ENCODE results near the gene AVPR1B.

The AVPR1B gene, protein sequence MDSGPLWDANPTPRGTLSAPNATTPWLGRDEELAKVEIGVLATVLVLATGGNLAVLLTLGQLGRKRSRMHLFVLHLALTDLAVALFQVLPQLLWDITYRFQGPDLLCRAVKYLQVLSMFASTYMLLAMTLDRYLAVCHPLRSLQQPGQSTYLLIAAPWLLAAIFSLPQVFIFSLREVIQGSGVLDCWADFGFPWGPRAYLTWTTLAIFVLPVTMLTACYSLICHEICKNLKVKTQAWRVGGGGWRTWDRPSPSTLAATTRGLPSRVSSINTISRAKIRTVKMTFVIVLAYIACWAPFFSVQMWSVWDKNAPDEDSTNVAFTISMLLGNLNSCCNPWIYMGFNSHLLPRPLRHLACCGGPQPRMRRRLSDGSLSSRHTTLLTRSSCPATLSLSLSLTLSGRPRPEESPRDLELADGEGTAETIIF

DNA sequence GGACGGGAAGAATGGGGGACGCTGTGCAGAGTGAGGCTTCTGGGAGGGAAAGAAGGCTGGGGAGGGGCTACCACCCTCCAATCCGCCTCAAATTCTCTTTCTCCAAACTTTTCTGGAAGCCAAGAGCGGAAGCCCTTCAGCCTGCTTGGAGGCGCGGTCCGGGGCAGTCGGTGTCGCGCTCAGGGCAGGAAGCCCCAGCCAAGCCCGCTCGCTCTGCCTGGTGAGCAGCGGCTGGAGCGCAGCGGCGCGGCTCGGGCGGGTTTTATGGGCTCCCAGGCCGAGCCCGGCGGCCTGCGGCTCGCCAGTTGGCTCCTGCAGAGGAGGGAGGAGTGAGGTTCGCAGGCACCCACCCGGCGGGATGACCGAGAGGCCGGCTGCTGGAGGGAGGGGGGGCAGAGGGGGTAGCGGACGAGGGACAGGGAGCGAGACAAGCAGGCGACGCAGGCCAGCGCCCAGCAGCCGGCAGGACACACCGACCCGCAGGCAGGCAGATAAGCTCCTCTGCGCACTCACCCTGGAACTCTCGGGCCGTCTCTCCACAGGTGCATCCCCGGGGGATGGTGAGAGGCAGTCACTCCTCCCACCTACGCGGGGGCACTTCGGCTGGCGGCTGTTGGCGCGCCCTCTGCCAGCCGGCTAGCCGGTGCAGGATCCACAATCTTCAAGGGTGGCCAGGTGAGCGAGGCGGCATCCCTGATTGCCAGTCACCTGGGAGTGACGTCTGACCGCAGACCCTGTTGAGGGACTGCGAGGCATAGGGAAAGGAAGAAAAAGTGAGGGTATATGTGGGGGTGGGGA is at the start of gene AVPR1B:
Gene AVPR1B (minus strand): TSS at position 238 of the 798 bp plus-strand sequence. CDS start 498 bp downstream, outside the sequence.
- FAIRE-seq: no peak

DNA sequence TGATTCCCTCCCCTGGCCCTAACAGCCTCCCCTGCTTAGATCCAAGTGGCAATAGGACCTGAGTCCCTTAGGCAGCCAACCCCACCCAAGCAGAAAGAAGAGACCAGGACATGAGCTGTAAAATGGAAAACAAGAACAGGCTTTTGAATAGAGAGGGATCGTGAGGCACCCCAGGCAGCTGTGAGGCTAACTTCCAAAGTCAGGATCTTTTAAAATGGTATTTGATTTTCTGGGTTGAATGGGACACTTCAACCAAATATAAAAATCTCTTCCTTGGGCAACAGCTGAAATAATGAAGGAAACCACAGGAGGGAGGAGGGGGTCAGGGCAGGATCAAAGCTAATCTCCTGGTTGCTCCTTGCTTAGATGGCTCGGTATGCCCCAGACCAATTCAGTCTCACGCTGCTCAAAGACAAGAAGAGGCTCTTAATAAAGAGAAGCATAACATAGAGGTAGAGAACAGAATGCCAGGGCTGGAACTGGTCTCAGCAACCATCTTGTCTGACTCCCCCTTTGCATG is 28.6 kb upstream of the AVPR1B start:
- no peak for FAIRE-seq

DNA sequence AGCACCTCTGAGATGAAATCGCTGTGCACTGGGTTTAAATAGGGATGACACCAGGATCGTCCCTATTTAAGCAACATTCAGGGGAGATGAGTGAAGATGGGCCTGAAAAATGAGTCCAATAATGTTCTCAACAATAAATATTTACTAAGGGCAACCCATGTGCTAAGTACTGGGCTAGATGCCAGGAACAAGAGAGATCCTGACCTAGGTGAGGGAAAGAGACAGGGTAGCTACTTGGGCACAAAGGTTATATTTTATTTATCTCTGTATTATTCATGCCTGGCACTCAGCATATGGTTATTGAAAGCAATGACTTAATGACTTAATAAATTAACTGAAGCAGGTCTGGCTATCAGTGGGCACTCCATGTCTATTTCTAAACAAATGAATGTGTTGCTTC is 27.4 kb upstream of the AVPR1B start:
- peak; percentile 13 for FAIRE-seq

DNA sequence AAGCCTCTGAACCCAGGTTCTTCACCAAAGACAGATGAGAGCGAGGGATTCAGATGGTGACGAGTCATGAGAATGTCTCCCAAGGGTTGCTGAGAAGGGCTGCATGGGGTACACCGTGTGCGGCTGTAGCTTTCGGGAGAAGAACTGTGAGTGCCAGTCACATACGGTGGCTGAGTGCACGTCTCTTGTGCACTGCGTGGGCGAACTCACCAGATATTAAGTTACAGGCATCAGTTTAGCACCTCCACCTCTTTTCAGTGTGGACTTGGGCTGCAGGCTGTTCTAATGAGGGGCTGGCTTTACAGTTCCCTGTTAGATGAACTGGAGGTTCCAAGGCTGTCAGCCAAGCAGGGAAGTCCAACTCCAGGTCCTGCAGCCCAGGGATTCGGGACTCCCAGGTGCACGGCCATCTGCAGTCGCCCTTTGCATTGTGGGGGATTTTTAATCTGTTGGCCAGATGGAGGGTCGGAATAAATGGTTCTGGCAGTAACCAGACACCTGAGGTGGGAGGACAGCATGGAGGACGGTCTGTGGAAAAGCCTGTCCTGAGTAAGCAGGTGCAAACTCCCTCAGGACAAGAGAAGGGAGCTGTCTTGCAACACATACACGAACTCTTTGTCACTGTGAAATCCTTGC is 26.5 kb upstream of the AVPR1B start:
- FAIRE-seq: no peak

DNA sequence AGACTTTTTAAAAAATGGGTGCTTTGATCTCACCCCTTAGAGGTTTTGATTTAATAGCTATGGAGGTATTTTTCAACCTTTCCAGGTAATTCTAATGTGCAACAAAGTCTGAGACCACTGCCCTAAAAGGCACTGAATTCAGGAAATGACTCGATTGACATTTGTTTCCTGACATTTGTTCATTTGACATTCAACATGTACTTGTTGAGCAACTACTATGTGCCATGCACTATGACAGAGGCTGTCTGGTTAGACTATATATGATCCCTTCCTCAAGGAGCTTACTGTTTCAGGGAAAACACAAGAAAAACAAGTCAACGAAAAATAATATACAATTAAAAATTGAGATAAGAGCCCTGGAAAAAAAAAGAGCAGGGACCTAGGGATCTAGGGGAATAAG is 25.6 kb upstream of the AVPR1B start:
- no peak for FAIRE-seq

DNA sequence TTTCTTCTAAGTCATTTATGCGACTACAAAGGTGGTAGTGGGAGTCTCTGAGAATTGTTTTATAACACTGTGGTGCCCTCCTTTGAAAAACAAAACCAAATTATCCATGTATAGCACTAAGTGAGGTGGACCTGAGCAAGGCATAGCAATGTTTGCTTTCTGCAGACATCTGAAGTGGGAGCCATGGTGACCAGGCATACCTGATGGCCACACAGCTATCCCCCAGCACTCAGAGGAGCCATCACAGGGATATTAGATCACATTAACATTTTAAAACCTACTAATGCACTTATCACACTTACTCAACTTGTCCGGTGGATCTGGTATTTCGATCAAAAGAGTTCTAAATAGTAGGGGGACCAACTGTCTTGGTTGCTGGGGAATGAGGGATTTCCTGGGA is 24.8 kb upstream of the AVPR1B start:
- no peak for FAIRE-seq

DNA sequence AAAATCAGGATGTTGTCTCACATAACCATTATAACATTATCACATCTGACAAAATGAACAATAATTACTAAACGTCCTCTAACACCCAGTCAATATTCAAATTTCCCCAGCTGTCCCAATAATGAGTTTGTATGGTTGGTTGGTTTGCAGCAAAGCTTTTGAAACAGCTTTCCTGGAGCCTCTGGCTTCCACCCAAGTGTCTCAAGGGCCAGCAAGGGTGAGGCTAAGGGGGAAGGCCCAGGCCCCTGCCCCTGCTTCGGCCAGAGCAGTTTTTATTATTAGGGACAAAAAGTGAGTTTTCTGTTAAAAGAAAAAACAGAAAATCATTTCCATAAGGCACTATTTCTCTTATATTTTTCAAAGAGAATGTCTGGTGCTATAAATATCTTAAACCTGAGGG is 19.1 kb upstream of the AVPR1B start:
- FAIRE-seq: no peak

DNA sequence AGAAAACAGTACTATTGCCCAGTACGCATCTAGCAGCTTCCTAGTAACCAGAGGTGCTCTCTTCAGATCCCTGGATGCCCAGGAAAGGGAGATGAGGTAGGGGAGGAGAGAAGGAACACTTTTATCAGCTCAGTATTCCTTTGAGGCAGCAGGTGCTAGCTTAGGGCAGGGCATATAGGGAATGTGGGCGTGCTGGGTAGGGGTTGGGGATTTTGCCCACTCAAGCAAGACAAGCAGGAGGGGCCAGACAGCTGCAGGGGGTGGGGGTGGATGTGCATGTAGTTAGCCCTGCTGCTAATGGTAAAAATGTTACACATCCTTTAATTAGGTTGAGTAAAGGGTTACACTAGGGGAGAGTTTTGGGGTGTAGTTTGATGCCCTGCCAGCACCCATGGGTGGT is 18.1 kb upstream of the AVPR1B start:
- no peak for FAIRE-seq

DNA sequence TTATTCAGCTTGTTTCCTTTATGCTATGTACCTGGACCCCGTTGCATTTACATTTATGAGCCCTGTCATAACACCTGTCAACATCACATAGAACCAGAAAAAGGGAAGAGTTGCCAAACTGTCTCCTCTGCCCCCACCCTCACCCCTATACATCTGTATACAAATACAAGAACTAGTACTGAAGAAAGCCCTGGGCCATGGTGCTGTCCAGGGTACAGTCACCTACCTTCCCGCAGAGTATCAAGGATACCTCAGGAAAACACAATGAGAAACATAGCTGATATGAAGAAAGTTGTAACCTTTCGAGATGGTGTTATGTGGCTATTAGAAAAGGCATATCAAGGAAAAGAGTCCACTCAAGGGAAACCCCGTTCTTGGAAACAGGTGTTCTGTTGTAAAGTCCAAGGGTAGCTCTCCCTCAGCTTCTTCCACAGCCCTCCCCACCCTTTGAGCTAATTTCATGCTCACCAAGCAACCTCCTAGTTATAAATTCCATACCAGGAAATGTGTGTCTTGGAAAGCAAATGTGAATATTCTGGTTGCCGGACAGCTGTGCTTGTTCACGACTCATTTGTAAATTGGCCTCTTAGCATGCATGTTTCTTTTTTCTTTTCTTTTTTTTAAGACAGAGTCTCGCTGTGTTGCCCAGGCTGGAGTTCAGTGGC is 16.7 kb upstream of the AVPR1B start:
- FAIRE-seq: no peak

DNA sequence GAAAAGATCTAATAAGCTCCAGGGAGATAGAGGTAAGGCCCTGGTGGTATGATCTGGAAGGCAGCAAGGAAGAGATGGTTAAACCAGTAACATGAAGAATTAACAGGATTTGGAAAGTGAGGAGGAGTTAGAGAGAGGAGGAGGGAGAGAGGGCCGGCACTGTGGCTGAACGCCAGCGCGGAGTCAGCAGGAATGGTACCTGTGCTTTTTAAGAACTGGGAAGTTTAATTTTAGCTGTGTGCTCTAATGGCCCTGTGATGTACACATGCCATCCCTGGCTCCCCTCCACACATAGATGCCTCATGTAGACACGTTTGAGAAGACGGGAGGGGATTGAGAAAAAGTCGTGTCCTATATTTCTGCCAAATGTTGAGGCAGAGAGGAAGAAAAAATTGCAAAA is 13.8 kb upstream of the AVPR1B start:
- no peak for FAIRE-seq

DNA sequence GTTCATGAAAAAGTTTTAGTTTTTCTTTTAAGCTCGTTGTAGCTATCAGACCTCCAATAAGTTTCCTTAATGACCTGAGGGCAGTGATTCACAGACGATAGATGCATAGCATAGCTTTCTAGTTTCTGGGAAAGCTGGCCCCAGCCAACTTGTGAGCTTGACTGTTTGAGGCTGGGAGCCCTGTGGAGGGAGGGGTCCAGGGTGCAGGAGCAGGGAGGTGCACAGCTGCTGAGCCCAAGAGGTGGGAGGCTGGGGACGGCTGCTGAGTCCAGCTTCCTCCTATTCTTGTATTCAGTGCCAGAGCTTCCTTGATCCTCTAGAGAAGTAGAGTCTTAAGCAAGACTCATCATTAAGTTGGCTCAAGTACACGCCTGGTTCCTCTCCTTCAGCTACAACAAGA is 11.0 kb upstream of the AVPR1B start:
- no peak for FAIRE-seq

DNA sequence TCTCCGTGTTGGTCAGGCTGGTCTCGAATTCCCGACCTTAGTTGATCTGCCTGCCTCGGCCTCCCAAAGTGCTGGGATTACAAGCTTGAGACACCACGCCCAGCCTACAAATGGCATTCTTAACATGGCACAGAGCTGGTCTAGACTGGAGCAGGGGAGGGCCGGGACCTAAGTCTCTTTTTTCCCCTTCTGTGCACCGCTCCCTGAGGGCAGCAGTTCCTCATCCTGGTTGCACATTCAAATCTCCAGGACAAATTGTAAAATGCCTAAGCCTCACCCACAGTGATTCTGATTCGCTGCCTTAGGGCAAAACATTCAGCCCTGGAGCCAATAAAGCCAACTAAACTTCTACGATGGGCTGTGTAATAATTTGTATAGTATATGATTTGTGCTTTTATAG is 10.1 kb upstream of the AVPR1B start:
- FAIRE-seq: no peak

DNA sequence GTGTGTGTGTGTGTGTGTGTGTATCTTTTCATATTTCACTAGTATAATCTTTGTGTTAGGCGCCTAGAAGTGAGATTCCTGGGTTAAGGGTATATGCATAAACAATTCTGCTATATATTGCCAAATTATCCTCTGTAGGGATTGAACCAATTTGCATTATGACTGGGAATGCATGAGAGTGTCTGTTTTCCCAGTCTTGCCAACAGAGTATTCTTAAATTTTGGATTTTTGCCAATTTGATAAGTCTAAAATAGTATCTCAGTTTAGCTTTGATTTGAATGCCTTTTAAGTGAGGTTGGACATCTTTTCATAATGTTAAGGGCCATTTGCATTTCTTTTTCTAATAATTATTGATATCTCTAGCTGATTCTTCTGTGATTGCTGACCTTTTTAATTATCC is 8.2 kb upstream of the AVPR1B start:
- no peak for FAIRE-seq

DNA sequence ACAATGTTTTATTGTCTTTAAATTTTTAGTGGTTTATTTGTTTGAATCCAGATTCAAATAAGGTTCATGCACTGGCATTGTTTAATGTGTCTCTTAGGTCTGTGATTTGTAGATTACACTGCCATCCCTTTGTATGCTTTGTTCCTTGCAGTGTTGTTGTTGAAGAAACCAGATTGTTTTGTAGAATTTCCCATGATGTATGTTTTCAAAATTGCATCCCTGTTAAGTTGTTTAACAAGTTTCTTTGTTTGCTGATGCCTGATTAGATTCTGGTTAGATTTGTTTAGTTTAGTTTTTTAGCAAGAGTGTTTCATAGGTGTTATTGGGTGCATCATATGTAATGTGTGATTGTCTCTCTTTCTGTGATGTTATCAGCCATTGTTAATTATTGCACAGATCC is 5.5 kb upstream of the AVPR1B start:
- no peak for FAIRE-seq

DNA sequence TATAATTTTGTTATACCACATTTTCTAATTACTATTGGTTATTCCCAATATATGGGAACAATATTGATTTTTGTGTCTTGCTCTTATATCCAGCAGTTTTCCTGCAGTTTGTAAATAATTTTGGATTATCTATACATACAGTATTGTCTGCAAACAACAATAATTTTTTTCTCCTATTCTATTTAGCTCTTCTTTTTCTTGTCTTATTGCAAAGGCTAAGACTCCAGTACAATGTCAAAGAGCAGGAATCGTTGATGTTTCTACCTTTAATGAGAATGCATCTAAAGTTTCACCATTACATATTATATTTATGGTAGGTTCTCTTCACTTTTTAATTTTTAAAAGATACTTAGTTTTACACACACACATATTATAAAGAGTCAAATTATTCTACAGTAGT is 4.1 kb upstream of the AVPR1B start:
- FAIRE-seq: no peak

DNA sequence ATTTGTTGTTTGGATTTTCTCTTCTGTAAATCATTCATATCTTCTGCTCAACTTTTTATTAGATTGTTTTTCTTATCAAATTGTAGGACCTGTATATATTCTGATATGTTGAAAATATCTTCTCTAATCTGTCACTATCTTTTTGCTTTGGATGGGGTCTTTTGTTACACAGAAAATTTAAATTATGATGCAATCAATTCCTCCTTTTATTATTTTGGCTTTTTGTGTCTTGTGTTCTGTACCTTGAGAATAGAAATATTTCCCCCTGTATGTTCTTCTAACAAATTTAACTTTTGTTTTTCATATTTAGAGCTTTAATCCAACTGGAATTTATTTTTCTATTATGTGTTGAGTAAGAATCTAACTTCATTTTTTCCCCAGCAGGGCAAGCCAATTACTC is 3.2 kb upstream of the AVPR1B start:
- FAIRE-seq: no peak

DNA sequence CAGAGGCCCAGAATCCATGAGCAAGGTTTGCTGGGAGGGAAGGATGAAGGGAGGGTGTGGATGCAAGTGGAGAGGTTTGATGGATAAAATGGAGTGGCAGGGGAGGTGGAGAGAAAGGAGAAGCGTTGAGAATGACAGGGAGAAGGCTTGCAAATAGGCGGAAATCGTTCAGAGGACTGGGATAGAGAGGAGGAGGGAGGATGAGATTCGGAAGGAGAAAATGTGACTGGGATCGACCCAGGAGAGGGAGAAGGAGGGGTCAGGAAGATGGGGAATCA is 376 bp downstream of the AVPR1B start:
- no peak for FAIRE-seq

DNA sequence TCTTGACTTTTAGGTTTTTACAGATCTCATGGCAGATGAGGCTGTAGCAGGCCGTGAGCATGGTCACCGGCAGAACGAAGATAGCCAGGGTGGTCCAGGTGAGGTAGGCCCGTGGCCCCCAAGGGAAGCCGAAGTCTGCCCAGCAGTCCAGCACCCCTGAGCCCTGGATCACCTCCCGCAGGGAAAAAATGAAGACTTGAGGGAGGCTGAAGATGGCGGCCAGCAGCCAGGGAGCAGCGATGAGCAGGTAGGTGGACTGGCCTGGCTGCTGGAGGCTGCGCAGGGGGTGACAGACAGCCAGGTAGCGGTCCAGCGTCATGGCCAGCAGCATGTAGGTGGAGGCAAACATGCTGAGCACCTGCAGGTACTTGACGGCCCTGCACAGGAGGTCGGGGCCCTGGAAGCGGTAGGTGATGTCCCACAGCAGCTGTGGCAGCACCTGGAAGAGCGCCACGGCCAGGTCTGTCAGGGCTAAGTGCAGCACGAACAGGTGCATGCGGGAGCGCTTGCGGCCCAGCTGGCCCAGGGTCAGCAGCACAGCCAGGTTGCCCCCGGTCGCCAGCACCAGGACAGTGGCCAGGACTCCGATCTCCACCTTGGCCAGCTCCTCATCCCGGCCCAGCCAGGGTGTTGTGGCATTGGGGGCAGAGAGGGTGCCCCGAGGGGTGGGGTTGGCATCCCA is 856 bp downstream of the AVPR1B start:
- no peak for FAIRE-seq

DNA sequence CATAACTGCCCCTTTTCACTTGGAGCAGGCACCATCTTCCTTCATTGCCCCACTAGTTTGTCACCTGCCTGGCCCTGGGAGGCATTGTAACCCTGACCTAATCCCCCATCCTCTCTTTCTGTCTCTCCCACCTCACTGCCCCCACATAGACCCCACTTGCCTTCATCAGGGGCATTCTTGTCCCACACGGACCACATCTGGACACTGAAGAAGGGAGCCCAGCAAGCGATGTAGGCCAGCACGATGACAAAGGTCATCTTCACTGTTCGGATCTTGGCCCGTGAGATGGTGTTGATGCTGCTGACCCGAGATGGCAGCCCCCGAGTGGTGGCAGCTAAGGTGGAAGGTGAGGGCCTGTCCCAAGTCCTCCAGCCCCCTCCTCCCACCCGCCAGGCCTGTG is 1.4 kb downstream of the AVPR1B start:
- no peak for FAIRE-seq

DNA sequence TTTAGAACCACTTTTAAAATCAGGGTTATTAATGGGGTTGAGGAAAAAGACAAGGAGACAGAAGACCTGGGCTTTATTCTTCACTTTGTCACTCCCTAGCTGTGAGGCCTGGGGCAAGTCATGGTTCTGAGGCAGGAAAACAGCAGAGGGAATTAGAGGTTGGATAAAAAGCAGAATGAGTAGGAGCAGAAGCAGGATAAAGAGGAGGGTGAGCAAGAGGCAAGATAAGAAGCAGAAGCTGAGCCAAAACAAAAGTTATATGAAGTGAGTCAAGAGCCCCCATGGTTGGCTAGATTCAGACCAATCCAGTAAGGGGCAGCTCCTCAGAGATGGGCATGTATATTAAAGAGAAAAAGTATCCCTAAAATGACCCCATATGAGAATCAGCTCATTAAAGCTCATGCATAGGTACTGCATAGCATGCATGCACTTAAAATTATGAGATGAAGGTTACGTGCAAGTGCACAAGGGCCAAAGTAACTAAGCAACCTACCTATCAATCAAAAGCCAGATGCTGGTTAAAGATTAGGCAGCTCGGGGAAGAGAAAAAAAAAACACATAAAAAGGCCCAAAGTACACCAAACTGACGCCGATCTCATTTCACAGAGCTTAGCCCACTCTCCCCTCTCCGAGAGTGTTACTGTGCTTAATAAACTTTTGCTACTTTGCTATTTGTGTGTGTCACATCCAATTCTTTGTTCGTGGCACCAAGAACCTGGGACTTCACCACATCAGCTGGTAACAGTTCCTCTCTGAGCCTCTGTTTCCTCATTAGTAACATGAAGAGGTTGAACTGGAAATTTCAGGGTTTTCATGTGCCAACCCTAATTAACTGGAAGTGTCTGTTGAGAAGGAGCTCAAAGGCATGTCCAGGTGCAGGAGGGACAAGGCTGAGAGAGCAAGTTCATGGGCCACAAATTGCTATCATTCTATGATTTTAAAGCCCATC is 2.2 kb downstream of the AVPR1B start:
- FAIRE-seq: no peak

DNA sequence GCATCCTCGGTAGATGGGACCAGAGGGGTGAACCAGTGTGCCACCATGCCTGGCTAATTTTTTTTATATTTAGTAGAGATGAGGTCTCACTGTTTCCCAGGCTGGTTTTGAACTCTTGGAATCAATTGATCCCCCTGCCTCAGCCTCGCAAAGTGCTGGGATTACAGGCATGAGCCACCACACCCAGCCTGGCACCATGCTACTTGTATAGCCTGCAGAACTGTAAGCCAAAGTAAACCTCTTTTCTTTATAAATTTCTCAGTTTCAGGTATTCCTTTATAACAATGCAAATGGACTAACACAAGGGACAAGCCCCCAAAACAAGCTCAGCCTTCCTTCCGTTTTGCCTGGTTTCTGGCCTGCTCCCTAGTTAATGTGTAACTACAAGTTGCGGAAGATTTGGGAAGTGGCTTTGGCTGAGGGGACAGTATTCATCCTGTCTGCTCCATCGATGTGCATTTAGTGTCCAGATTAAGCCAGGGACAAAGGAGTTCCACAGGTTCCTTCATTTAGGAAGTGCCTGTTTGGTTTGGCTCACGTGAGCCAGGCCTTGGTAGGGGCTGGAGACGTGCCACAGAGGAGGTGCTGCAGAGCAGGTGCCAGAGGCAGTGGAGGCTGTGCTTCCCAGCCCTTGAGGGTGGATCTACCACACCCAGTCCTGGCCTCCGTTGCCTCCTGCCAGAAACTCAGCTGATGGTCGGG is 4.4 kb downstream of the AVPR1B start:
- FAIRE-seq: no peak
